ENCODE measurements around the gene FBXL13.

DNA sequence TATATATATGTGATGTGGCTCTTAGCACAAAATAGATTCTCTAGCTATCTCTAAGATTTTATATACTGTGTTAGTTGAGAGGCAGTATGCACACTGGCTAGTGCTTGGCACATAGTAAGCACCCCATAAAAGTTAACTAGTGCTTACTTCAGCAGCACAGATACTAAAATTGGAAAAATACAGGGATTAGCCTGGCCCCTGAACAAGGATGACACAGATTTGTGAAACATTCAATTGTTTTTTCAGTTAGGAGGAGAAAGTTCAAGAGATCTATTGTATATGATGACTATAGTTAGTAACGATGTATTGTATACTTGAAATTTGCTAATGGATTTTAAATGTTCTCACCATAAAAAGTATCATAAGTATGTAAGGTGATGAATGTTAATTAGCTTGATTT, 240.1 kb downstream of the FBXL13 start:
- TF ChIP-seq, protein P1, sequence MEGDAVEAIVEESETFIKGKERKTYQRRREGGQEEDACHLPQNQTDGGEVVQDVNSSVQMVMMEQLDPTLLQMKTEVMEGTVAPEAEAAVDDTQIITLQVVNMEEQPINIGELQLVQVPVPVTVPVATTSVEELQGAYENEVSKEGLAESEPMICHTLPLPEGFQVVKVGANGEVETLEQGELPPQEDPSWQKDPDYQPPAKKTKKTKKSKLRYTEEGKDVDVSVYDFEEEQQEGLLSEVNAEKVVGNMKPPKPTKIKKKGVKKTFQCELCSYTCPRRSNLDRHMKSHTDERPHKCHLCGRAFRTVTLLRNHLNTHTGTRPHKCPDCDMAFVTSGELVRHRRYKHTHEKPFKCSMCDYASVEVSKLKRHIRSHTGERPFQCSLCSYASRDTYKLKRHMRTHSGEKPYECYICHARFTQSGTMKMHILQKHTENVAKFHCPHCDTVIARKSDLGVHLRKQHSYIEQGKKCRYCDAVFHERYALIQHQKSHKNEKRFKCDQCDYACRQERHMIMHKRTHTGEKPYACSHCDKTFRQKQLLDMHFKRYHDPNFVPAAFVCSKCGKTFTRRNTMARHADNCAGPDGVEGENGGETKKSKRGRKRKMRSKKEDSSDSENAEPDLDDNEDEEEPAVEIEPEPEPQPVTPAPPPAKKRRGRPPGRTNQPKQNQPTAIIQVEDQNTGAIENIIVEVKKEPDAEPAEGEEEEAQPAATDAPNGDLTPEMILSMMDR (IDR thresholded peaks at IDR 0.05) = no peak
- no peak for TF ChIP-seq POLR2A (IDR thresholded peaks at IDR 0.05)
